GM21717 (cell line): ENCODE results near the gene DRD4.
"Not testable (repeated sequence)": the region's sequence is repeated elsewhere in the genome, so short reads cannot be mapped to it uniquely, and the experiment has no call there.

Experiments
- ATAC-seq: cut with Tn5 transposase; IDR thresholded peaks from one replicate; pipeline ENCODE4 v1.9.1; 2021; ENCODE audit warnings: mild to moderate bottlenecking, moderate library complexity; ENCODE audit not compliant: unreplicated experiment

Gene DRD4

DNA sequence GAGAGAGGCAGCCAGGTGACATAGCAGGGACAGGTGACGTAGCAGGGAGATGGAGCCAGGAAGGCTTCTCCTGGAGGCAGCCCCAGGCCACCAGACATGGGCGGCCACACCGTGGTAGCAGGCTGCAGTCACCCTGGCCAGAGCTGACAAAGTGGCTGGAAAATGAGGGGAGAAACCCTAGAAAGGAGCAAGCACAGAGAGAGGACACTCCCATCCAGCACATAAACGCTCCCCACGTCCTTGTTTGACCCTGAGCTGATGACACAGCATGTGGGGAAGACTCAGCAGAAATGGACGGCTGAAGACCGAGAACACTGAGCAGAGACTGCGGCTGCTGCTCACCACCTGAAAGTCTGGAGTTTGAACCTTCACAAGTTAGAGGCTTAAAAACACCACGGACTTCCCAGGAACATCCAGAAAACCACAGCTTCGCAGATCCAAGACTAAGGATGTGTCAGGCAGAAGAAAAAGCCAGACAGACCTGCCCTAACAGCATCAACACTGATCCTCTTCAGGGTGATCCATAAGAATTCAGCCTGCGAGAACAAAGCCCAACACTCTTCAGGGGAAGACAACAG lies 28.7 kb downstream of the DRD4 start:
- no peak for ATAC-seq

DNA sequence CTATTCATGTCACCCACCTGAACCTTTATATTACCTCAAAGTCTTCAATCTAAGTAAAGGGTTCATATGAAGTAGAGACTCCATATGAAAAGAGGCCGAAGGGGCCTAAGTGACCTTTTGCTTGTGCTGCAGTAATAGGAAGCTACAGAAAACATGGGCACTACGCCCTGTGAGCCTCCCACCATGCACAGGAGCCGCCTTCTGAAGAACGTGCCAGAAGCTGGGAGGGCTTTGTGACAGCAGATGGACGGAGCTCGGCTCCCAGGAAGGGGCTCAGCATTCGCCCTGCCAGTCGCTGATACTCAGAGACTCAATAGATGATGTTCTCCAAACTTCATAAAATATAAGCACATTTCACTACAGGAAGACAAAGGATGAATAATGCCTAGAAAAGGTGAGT lies 36.8 kb downstream of the DRD4 start:
- ATAC-seq = no peak

DNA sequence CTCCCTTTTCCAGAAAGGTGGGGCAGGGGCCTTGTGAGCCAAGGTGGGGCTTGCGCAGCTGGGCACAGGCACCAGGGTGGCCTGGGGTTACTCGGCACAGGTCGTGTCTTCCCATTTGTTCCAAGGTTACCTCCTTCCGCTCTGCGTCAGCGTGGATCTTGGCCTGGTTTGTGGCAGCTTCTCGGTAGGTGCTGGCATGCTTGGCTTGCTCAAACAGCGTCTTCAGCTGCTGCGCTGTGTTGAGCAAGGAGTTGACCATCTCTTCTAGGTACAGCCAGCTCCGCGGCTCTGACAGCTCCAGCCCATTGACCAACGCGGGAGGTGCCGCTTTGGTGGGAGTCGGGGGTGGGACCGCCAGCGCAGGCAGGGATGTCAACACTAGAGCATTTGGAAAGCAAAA lies 37.3 kb downstream of the DRD4 start:
- ATAC-seq = no peak

DNA sequence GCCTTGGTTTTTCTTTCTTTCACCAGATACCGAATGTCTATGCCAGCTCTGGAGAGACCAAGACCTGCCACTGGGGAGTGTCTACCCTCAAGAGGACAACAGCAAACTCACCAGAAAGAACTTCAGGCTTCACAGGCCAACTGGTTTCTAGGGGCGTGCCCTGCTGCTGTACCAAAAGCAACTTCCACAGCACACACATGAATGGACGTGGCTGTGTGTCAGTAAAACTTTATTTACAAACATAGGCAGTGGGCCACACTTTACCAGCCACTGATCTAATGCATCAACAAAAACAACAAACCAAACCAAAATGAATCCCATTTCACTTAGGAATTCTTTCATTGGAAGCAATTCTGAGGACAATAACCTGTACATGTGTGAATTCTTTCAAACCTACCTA lies 41.2 kb downstream of the DRD4 start:
- no peak for ATAC-seq

DNA sequence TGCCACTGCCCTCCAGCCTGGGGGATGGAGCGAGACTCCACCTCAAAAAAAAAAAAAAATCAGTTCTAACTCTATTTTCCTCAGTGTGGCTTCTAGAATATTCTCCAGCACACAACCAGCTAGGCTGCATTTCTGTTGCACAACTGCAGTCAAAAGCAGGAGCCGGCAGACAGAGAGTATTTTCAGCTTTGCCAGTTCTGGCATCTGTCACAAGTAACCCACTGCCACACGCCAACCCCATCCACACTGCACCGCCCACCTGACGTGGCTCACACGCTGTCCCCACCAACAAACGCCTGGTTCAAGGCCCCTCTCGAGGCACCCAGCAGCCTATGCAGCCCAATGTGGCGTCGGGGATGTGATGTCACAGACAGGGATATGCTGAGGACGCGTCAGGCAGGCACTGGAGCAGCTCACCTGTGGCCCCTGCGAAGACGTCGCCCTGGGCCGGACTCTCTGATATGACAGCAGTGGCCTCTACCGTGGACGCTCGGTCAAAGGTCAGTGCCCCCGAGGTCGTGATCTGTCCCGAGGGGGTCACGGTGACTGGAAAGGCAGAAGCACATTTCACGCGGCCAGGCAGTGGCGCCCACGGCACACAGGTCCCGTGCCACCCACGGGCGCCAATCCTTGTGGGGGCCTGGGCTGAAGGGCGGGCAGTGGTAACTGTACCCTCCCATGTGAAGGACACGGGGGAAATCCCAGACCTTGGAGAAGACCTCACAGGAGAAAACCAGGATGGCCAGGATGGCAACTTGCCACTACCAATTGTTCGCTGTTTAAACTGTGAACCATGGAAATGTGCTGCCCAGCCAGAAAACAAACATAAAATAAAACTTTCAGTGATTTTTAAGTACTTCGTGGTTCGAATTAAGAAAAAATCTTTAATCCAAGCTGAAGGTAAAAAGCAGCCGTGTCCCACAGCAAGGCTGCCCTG lies 42.5 kb downstream of the DRD4 start:
- no peak for ATAC-seq

DNA sequence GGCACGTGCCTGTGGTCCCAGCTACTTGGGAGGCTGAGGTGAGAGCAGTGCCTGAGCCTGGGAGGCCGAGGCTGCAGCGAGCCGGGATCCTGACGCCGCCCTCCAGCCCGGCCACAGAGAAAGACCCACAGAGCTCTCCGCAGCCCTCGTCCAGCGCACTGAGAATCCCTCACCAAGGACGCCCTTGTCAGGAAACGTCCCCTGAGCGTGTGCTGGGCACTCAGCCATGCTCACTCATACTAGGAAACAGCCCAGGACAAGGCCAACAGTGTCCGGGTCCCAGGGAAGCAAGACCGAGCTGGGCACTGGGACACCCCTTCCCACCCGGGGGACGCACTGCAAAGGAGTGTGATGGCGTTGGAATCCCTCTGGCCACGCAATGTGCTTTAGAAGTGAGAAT lies 43.4 kb downstream of the DRD4 start:
- ATAC-seq = no peak

DNA sequence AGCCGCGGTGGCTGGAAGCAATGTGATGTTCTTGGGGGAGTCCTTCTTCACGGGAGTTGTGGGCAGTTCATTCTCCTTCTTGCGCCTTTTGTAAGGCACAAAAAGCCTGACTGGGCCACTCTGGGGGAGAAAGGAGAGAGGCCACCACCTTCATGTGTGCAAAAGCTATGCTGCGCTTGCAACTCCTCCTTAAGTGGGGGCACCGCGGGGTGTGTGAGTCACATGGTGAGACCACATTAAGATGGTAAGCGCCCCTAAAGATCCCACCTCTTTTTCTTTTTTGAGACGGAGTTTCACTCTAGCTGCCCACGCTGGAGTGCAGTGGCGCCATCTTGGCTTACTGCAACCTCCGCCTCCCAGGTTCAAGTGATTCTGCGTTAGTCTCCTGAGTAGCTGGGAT lies 43.9 kb downstream of the DRD4 start:
- no peak for ATAC-seq

DNA sequence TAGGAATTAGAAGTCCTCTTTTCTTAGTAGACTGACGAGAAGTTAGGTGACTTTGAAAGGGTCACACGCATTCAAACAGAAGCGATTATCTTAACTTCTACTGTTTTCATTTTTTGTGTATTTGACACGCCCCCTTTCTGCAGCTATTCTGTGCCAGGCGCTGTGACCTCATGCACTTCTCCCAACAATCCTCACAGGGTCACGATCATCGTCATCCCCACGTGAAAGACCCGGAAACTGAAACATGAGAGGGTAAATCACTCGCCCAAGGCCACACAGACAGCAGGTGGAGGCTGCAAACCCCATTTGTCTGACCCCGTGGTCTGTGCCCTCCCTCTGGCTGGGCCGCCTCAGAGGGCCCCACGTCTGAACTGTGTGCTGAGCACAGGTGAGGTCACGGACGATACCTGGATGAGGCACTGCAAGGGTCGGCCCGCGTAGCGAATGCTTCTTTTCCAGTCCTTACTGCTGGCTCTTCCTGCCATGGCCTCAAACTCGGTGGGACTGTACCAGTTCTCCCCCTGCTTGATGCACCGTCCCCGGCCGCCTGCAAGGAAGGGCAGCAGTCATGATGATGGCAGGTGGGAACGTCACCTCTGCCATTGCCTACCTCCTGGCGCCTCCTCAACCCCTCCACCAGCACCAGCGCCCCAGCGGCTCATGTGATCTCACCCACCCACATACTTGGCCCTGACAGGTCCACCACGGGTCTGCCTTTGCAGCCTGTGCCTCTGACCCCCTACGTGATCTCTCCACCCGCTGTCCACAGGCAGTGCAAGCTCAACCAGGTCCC lies 49.6 kb downstream of the DRD4 start:
- ATAC-seq = no peak

DNA sequence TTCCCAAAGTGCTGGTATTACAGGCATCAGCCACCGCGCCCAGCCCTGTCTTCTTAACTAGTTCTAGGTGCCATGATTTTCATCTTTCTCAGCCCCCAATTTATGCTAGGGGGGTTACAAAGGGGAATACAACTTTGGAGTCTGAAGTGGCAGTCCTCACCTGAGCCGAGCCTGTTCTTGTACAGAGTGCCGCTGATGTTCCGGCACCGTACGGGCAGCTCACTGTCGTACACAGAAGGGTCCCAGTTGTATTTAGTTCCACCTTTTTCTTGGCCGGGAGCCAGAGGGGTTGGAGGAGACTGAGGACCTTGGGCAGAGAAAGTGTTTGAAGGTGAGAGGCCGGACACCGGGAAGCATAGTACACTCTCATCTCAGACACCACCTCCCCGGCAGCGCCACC lies 50.7 kb downstream of the DRD4 start:
- no peak for ATAC-seq

DNA sequence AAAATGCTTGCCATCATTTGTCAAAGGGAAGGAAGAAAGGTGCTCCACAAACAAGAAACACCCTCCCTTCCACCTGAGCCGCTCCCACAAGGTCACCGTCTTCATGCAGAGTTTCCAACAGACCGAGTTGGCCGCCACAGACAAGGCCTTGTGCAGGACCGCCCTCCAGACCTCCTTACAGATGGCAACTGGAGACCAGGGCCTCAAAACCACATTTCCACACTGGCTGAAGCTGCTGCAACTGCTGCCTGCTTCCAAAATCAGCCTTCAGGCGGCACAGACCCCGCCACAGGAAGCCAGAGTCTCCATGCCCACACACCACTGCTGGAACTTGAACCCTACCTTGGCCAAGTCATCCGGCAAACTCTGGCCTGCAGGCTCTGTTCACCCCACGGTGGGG lies 51.6 kb downstream of the DRD4 start:
- ATAC-seq = no peak

DNA sequence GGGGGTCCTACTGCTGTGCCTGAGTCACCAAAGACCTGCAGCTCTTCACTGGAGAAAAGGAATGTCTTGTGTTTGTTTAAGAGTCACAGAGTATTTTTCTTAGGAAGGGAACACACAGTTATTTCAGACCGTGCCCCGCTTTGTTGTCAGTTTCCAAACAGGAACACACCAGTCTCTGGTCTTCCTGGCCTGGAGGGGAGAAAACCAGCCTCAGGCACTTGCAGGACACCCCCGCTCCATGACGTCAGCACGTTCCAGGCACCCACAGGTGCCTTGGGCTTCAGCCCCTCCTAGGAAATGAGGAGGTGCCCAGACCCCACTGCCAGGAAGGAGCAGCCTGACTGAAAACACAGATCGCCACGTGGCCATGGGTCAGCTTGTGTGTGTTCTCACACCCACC lies 52.6 kb downstream of the DRD4 start:
- ATAC-seq = no peak

DNA sequence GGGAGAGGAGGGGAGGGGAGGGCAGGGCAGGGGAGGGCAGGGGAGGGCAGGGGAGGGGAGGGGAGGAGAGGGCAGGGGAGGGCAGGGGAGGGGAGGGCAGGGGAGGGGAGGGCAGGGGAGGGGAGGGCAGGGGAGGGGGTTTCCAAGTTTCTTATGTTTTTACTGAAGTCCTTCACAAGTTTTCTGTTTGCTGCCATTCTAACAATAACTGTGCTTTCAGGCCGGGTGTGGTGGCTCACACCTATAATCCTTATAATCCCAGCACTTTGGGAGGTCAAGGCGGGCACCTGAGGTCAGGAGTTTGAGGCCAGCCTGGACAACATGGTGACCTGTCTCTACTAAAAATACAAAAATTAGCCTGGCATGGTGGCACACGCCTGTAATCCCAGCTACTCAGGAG lies 53.2 kb downstream of the DRD4 start:
- not testable (repeated sequence) for ATAC-seq
